GM12873 (cell line): ENCODE data around the gene ABTB2.

Experiments
- CTCF ChIP-seq: IDR thresholded peaks from 2 replicates; pipeline ENCODE4 v1.5.1; 2012; ENCODE audit warnings: low read depth, mild to moderate bottlenecking, moderate library complexity, low read length, control low read depth; ENCODE audit not compliant: insufficient read depth; ENCODE audit errors: missing control alignments

ABTB2 gene

DNA sequence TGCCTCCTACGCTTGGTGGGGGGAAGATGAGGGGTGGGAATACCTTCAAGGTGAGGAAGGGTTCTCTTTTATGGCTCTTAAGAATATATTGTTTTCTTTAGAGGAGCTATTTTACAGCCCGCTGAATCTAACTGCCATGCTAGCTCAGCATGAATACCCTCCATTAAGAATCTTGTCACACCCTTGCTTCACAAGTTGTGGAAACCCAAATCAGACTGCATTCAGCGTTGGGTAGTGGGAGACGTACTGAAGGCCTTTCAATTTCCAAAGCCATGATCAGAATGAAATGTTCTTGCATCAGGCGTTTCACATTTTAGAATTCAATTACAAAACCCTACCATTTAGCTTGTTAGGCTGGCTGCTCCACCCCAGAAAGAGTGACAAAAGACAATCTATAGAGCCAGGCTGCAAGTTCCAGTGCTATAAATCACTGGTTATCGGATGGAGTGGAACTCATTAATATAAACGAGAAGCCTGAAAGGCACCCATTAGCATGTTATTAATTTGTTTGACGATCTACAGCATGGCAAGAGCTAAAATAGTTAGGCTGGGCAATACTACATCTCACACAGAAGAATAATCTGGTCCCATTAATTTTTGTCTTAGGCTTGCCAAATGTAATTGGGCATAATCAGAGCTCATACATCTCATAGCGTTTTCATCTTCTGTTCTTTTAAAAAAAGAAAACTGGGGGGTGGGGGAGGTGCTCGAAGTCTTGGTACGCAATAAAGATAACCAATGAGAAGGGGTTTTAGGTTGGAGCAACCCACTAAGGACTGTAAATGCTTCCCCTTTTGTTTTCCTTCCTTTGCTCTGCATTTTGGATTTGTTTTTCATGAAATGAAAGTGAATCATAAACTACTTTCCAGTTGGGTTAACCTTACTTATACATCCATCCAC lies 57.5 kb downstream of the ABTB2 start:
- no peak for TF ChIP-seq CTCF

- TF ChIP-seq CTCF: no peak
Measured at GRCh38 chr11:34299284-34299972, 58.4 kb downstream of the ABTB2 start.

GRCh38 chr11:34298871-34299270 lies 58.9 kb downstream of the ABTB2 start:
- TF ChIP-seq CTCF: no peak

- no peak for TF ChIP-seq CTCF
Measured at GRCh38 chr11:34296412-34296811, 61.4 kb downstream of the ABTB2 start.

DNA sequence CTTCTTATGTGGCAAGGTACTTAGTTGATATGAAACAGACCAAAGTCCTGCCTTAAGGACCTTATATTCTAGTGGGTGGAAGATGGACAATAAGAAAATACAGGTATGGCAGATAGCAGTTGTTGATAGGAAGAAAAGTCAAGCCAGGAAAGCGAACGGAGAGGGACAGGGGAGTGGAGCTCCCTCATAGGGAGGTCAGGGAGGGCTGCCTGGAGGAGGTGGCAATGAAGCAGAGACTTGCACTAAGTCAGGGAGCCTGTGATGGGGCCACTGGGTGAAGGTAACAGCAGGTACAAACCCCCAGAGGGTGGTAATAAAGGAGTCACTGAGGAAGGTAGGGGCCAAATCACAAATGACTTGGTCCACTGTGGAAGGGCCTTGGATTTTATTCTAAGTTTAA lies 65.3 kb downstream of the ABTB2 start:
- TF ChIP-seq CTCF: no peak

DNA sequence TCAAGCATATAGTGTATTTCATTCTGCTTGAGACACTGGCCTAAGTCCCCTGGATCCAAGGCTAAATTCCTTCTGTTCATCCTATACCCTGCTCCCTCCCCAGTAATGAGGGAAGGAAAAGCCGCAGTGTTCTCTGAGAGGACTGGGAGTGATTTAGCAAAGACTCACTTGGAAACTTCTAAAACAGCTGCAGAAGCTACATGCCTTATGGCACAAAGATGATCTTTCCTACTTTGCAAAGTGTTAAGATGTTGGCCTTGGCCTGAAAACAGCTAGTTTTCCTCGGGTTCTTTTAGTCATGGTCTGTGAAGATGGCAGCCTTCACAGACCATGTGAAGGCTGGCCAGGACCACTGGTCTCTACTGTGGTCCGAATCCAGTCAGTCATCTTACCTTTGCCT lies 65.7 kb downstream of the ABTB2 start:
- no peak for TF ChIP-seq CTCF

- TF ChIP-seq CTCF: no peak
Measured at GRCh38 chr11:34290926-34291325, 66.9 kb downstream of the ABTB2 start.
